Stimulated activated naive CD8-positive, alpha-beta T cell treated with anti-CD3 and anti-CD28 coated beads, Interleukin-15, Interleukin-2, amounts not matched to agents 100 ng/mL and 50 ng/mL, for 24 hours (primary cell): ENCODE results near the gene CALU.

Experiments
- H3K27ac Mint-ChIP-seq: one replicate; pipeline ENCODE4 v1.8.0; 2021; ENCODE audit warnings: mild to moderate bottlenecking, mixed read lengths
- H3K27me3 Mint-ChIP-seq: one replicate; pipeline ENCODE4 v1.8.0; 2021; ENCODE audit warnings: mixed read lengths
- H3K36me3 Mint-ChIP-seq: one replicate; pipeline ENCODE4 v1.8.0; 2021; ENCODE audit warnings: low read depth, mixed read lengths
- H3K4me1 Mint-ChIP-seq: one replicate; pipeline ENCODE4 v1.8.0; 2021; ENCODE audit warnings: low read depth, mixed read lengths
- H3K4me3 Mint-ChIP-seq: one replicate; pipeline ENCODE4 v1.8.0; 2021; ENCODE audit warnings: mild to moderate bottlenecking, mixed read lengths
- H3K9me3 Mint-ChIP-seq: one replicate; pipeline ENCODE4 v1.8.0; 2021; ENCODE audit warnings: mixed read lengths

The CALU gene

DNA sequence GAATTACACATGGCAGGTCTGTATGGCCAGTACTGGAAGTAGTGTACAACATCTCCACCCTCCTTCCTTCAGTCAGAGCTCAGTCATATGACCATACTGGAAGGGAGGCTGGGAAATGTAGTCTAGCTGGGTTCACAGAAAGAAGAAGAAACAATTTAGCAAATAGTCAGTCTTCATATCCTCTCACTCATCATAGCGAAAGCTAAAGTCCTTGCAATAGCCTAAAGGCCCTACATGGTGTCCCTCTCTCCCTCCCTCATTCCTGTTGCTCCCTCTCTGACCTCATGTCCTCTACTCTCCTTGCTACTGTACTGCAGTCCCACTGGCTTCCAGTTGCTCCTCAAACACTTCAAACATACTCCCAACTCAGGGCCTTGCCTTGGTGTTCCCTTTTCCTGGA, 4.3 kb upstream of the CALU start:
- Mint-ChIP-seq H3K4me3 (no peak overlapping the region), H3K27me3 (peaks cover 8% of the 10 kb centered on the region), H3K4me1 (peaks cover 23% of the 10 kb centered on the region), H3K9me3 (no peaks in the 10 kb centered on the region), H3K36me3 (no peaks in the 10 kb centered on the region), H3K27ac (no peak overlapping the region)

DNA sequence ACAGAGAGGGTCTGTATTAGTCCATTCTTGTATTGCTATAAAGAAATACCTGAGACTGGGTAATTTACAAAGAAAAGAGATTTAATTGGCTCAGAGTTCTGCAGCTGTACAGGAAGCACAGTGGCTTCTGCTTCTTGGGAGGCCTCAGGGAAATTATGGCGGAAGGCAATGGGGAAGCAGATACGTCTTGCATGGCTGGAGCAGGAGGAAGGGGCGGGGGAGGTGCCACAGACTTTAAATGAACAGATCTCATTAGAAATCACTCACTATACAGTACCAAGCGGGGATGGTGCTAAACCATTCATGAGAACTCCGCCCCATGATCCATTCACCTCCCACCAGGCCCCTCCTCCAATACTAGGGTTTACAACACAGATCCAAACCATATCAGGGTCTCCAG, 3.7 kb upstream of the CALU start:
- Mint-ChIP-seq H3K4me1 (peaks cover 28% of the 10 kb centered on the region), H3K4me3 (no peak overlapping the region), H3K27ac (no peak overlapping the region), H3K36me3 (no peaks in the 10 kb centered on the region), H3K9me3 (no peaks in the 10 kb centered on the region), H3K27me3 (peaks cover 8% of the 10 kb centered on the region)

DNA sequence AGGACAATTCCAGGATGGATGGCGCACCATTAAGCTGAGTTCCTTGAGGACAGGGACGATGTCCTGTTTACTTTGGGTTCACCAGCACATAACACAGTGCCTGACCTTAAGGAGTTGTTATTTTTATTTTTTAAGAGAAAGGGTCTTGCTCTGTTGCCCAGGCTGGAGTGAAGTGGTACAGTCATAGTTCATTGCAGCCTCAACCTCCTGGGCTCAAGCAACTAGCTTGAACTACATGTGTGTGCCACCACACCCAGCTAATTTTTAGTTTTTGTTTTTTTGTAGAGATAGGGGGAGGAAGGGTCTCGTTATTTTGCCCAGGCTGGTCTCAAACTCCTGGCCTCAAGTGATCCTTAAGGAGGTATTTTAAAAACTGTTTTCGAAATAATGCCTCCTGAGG, 1.7 kb upstream of the CALU start:
- no peaks in the 10 kb centered on the region for H3K9me3 Mint-ChIP-seq
- H3K36me3 Mint-ChIP-seq: peaks cover 13% of the 10 kb centered on the region
- H3K4me3 Mint-ChIP-seq: no peak overlapping the region
- no peaks in the 10 kb centered on the region for H3K27me3 Mint-ChIP-seq
- H3K4me1 Mint-ChIP-seq: peaks cover 48% of the 10 kb centered on the region
- no peak overlapping the region for H3K27ac Mint-ChIP-seq

DNA sequence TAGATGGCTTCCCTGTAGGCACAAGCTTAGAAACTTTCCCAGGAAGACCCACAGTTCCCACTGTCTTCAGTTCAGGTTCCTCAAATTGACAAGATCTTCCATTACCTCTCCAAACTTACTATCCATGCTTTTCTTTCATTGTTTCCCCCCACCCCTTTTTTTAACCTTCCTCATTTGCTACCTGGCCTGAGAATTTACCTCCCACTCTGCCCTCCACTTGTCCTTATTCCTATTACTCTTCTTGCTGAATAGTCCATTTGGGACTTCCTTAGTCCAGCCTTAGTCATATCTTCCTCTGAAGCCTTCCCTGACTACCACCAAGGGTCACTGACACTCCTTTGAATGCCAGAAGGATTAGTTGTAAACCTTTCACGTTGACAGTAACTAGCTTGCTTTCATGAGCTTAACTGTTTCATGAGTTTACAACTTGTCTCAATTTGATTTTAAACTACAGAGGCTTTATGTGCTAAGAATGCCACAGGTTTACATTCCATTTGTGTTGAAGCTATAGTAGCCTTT, 1.2 kb upstream of the CALU start:
- Mint-ChIP-seq H3K4me1 (peaks cover 49% of the 10 kb centered on the region), H3K27me3 (no peaks in the 10 kb centered on the region), H3K4me3 (peak overlapping the region; percentile 97), H3K27ac (peak overlapping the region; percentile 99), H3K9me3 (no peaks in the 10 kb centered on the region), H3K36me3 (peaks cover 14% of the 10 kb centered on the region)

DNA sequence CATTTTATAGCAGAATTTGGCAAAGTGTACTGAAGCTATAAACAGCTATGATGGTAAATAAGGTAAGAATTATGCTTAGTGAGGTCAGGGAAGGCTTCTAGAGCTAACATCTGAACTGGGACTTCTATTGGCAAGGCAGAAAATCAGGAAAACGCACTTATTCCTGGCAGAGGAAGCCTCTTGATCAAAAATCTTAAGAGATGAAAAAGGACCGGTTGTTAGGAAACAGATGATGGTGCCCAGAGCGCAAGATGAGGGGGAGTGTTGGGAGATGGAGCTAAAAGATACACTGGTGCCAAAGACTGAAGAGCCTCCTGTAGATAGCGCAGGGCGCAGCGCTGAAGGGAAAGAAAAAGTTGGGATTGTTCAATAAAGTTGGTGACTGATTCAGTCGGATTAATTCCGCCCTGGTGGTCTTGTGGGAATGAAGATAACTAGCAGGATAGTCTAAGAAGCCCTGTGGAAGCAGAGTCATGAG, 550 bp upstream of the CALU start:
- H3K4me1 Mint-ChIP-seq: peaks cover 53% of the 10 kb centered on the region
- H3K4me3 Mint-ChIP-seq: peak overlapping the region; percentile 97
- H3K27ac Mint-ChIP-seq: peak overlapping the region; percentile 99
- H3K36me3 Mint-ChIP-seq: peaks cover 14% of the 10 kb centered on the region
- no peaks in the 10 kb centered on the region for H3K27me3 Mint-ChIP-seq
- H3K9me3 Mint-ChIP-seq: no peaks in the 10 kb centered on the region

DNA sequence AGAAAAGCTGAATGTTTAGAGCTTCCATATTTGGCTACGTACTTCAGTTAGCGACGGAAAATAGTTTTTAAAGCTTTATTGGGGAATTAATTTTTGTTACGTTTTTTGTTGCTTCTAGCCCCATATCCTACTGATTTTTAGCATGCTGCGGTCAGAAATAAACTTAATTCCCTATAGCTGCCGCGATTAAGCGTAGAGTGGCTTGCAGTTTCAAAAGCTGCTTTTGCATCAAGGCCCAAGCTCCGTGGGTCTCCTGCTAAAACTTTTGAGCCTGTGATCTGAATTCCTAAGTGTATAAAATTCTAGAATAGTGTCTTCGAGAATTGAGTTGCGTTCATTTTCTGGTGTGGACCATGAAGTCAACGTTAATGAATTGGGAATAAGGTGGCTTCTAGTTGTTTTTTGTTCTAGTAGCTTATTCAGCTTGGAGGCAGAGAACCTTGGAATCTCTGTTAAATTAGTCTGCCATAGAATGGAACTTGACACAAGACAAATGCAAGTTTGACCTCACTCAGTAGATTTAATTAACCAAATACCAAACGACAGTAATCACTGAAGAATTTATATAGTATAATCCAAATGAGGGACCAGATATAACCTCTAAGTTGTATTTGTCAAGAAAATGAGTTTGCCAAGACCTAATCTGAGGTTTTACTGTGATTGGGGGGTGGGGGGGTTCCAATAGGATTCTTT, 977 bp downstream of the CALU start:
- no peaks in the 10 kb centered on the region for H3K9me3 Mint-ChIP-seq
- peaks cover 62% of the 10 kb centered on the region for H3K4me1 Mint-ChIP-seq
- H3K27me3 Mint-ChIP-seq: no peaks in the 10 kb centered on the region
- peaks cover 23% of the 10 kb centered on the region for H3K36me3 Mint-ChIP-seq
- H3K27ac Mint-ChIP-seq: peak overlapping the region; percentile 99
- H3K4me3 Mint-ChIP-seq: peak overlapping the region; percentile 97

DNA sequence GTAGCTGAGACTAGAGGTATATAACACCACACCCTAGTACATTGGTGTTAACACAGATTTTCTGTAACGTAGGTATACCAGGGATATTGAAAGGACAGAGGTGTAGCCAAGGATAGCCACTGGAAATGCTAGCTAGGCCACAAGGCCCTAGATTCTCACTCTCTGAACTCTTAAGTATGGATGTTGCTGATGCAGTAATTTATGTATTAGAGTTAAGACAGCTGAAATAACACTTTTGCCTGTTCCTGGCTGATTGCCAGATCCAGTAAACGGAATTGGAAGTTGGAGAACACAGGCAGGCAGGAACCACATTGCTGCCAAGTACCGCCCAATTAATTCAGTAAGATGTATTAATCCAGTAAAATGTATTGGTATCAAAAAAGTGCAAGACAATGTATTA, 1.8 kb downstream of the CALU start:
- Mint-ChIP-seq H3K27me3 (no peaks in the 10 kb centered on the region), H3K4me3 (peak overlapping the region; percentile 35), H3K9me3 (no peaks in the 10 kb centered on the region), H3K4me1 (peaks cover 65% of the 10 kb centered on the region), H3K27ac (no peak overlapping the region), H3K36me3 (peaks cover 29% of the 10 kb centered on the region)

DNA sequence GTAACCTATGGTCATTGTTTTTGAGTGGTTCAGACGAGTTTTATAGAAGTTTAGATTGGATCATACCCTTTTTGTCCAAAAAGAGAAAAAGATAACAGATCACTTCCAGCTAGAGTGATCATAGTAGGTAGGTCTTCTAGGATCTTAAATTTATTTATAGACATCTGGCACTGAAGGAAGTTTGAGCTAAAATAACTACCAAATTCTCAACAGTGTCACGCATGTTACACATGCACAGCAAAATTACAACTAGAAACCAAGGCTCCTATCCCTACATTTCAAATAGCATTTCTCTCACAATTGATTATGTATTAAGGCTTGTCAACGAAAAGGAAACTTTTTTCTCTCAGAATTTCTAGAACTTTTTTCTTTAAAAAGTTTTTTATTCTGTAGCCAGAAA, 2.3 kb downstream of the CALU start:
- Mint-ChIP-seq H3K27me3 (no peaks in the 10 kb centered on the region), H3K4me3 (peak overlapping the region; percentile 35), H3K27ac (no peak overlapping the region), H3K36me3 (peaks cover 29% of the 10 kb centered on the region), H3K4me1 (peaks cover 65% of the 10 kb centered on the region), H3K9me3 (no peaks in the 10 kb centered on the region)

DNA sequence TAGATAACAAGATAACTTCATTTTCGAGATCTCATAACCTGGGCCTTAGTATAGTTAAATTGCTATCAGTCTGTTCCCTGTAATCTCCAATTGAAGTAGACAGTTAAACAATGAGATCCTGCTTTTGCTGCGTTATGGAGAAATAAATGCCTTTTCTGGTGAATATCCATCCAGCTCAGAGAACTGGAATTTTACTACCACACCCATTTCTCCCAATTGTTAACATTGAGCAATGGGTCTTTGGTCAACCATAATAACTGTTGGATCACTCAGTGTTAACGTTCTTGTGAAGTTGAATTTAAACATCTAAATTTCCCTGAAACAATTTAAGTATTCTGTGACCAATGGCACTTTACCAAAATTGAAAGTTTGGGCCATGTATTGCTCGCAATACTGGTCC, 3.0 kb downstream of the CALU start:
- H3K36me3 Mint-ChIP-seq: peaks cover 33% of the 10 kb centered on the region
- no peak overlapping the region for H3K4me3 Mint-ChIP-seq
- H3K27ac Mint-ChIP-seq: no peak overlapping the region
- no peaks in the 10 kb centered on the region for H3K9me3 Mint-ChIP-seq
- H3K27me3 Mint-ChIP-seq: no peaks in the 10 kb centered on the region
- H3K4me1 Mint-ChIP-seq: peaks cover 65% of the 10 kb centered on the region

DNA sequence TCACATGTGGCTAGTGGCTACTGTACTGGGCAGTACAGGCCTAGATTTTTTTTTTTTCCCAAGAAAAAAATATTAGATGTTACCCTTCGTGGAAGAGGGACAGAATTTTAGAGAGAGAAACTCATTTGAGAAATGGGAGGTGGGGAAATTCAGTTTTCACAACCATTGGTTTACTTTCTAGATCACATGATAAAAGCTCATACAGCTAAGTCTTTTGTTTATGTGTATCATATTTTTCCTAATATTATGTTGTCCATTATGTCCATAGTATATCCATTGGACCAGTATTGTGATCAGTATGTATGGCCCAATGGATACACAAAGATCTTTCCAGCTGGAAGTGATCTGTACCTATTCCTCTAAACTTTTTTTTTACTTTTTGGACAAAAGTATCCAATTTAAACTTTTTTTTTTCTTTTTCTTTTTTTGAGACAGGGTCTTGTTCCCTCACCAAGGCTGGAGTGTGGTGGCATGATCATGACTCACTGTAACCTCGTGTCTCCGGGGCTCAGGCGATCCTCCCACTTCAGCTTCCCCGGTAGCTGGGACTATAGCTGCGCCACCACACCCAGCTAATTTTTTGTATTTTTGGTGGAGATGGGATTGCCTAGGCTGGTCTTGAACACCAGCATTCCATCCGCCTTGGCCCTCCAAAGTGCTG, 4.1 kb downstream of the CALU start:
- Mint-ChIP-seq H3K4me1 (peaks cover 61% of the 10 kb centered on the region), H3K36me3 (peaks cover 43% of the 10 kb centered on the region), H3K4me3 (no peak overlapping the region), H3K27me3 (no peaks in the 10 kb centered on the region), H3K9me3 (no peaks in the 10 kb centered on the region), H3K27ac (no peak overlapping the region)

DNA sequence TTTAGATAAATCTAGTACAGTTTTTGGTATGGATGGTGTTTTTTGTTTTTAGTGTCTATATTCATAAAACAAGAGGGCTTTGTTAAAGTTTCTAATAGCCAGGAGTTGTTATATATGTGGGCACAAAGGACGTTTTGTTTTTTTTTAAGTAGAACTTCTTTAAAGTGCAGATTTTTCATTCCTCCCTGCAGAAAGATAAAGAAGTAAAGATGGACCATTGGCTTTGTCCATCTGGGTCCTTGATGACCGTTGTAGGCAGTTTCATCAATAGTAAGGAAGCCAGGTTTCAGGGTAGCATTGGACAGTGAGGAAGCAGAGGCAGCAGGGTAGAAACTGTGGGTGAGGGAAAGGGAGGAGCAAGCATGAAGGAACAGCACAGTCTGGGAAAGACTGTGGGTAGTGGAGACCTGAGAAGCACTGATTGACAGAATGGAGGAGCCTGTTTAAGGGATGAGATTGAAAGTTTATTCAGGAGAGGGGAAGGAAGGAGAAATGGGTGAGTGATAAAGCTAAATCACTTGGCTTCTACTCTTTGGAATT, 5.3 kb downstream of the CALU start:
- Mint-ChIP-seq H3K36me3 (peaks cover 55% of the 10 kb centered on the region), H3K4me3 (no peak overlapping the region), H3K4me1 (peaks cover 52% of the 10 kb centered on the region), H3K27me3 (no peaks in the 10 kb centered on the region), H3K27ac (peak overlapping the region; percentile 43), H3K9me3 (no peaks in the 10 kb centered on the region)

DNA sequence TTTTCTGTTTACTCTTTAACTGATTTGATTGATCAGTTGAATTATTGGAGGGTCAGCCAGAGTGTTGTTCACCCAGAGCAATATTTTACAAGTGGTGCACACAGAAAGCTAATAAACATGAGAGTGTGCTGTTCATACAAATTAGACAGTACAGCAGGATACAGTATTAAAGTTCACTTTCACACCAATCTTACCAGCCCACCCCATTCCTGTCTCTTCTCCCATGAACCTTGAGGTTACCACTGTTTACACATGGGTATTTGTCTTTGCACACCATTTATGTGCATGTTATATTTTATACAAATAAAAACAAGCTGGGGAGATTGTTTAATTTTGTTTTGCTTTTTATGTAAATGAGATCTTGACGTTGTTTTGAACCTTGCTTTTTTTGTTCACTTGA, 6.5 kb downstream of the CALU start:
- Mint-ChIP-seq H3K36me3 (peaks cover 67% of the 10 kb centered on the region), H3K4me1 (peaks cover 40% of the 10 kb centered on the region)

DNA sequence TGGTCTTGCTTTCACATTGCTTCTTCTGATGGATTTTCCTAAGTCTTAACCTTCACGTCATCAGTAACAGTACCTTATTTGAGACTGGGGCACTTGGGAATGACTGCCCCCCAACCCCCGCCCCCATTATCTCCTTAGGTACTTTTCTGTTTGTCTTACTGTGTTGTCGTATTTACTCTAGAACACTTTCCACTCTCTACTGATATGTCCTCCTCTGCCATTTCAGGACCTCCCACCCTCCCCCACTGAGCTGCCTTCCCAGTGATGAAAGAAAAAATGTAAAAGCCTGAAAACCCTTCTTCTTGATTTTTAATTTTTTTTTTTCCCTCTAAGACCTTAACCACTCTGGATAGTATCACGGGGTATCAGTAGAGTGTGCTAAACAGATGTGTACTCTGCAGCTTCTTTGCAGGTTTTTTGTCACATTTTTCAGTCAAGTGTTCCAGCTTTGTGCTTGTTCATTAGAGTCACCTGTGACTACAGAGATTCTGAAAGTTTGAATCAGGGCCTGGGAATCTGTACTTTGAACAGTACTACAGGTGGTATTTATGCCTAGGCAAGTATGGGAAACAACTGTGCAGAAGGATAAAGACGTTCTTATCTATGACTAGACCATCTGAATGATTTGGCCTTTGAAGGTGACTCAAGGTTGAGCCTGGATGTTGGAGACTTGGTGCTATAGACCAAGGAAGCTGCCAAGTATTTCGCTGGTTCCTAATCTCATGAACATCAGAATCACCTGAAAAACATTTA, 8.3 kb downstream of the CALU start:
- Mint-ChIP-seq H3K27ac (no peak overlapping the region), H3K9me3 (no peaks in the 10 kb centered on the region)

More for the DNA sequence above, 6.5 kb downstream of the CALU start:
- H3K4me3 Mint-ChIP-seq: no peak overlapping the region
- H3K27me3 Mint-ChIP-seq: no peaks in the 10 kb centered on the region
- no peaks in the 10 kb centered on the region for H3K9me3 Mint-ChIP-seq
- H3K27ac Mint-ChIP-seq: no peak overlapping the region

DNA sequence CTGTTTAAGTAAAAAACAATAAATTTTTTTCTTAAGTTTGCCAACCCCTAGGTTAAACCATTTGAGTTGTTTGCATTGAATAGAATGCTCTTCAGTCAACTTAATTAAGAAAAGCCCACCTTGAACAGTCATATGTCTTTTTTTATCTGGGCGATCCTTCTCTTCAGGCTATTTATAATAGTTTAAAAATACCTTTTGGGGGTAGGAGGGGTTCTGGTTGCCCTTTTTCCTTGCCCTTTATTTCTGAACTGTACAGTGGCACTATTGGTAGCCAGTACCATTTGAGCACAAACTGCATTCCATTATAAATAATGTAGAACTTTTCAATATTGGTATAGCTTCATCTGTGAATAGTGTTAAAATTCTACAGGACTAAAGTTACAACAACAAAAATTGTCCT, 13.1 kb downstream of the CALU start:
- H3K4me1 Mint-ChIP-seq: peaks cover 4% of the 10 kb centered on the region
- no peaks in the 10 kb centered on the region for H3K9me3 Mint-ChIP-seq
- H3K27ac Mint-ChIP-seq: no peak overlapping the region
- peaks cover 78% of the 10 kb centered on the region for H3K36me3 Mint-ChIP-seq
- H3K27me3 Mint-ChIP-seq: no peaks in the 10 kb centered on the region
- no peak overlapping the region for H3K4me3 Mint-ChIP-seq

More for the DNA sequence above, 8.3 kb downstream of the CALU start:
- peaks cover 22% of the 10 kb centered on the region for H3K4me1 Mint-ChIP-seq
- no peak overlapping the region for H3K4me3 Mint-ChIP-seq
- H3K36me3 Mint-ChIP-seq: peaks cover 61% of the 10 kb centered on the region
- H3K27me3 Mint-ChIP-seq: no peaks in the 10 kb centered on the region
